GM21423 (cell line): ENCODE data around the gene PTPN14.
"Not testable (repeated sequence)": the region's sequence is repeated elsewhere in the genome, so short reads cannot be mapped to it uniquely, and the experiment has no call there.

Experiments used
- ATAC-seq: cut with Tn5 transposase; IDR thresholded peaks from one replicate; pipeline ENCODE4 v1.9.1; 2021; ENCODE audit warnings: mild to moderate bottlenecking, moderate library complexity; ENCODE audit not compliant: unreplicated experiment

The PTPN14 gene

GRCh38 chr1:214513394-214513793 lies 38.0 kb downstream of the PTPN14 start:
- ATAC-seq = no peak

- no peak for ATAC-seq
Measured at GRCh38 chr1:214511639-214511998, 39.8 kb downstream of the PTPN14 start.

- no peak for ATAC-seq
Measured at GRCh38 chr1:214510914-214511638, 40.3 kb downstream of the PTPN14 start.

GRCh38 chr1:214510477-214510876 lies 40.9 kb downstream of the PTPN14 start:
- no peak for ATAC-seq

- ATAC-seq = not testable (repeated sequence)
Measured at GRCh38 chr1:214509622-214510021, 41.8 kb downstream of the PTPN14 start.

DNA sequence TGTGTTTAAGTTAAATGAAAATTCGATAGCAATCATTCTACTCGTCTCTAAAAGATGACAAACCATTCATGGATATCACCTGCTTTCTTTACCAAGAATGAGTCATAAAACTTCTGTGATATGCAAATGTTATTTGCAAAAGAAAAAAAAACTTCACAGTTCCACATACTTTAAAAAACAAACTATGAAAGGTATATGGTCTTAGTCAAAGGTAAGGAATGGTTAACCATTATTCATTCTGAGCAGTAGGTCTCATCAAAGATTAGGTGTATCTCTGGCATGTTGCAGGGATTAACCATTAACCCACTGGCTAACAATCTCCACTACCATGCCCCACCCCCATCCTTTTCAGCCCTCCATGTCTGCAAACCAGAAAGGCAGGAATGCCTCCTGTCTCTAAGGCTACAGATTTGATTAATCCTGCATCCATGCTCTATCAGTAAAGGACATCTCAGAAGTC lies 44.4 kb downstream of the PTPN14 start:
- peak; percentile 68 for ATAC-seq

DNA sequence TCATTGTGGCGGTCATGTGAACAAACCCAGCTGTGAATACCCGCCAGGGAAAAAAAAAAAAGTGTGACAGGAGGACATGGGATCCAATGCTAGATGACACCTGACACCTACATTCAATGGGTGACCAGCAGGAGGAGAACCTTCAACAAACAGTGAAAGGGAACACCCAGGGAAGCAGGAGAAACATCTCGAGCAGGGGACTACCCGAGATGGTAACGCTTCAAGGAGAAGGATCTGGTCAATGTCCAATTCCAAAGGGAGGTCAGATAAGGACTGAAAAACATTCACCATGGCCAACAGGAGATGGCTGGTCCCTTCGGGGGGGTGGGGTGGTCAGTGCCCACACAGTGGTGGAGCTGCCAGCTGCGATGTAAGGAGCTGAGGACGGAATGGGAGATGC lies 46.3 kb downstream of the PTPN14 start:
- no peak for ATAC-seq

GRCh38 chr1:214504330-214504729 lies 47.1 kb downstream of the PTPN14 start:
- ATAC-seq = no peak

DNA sequence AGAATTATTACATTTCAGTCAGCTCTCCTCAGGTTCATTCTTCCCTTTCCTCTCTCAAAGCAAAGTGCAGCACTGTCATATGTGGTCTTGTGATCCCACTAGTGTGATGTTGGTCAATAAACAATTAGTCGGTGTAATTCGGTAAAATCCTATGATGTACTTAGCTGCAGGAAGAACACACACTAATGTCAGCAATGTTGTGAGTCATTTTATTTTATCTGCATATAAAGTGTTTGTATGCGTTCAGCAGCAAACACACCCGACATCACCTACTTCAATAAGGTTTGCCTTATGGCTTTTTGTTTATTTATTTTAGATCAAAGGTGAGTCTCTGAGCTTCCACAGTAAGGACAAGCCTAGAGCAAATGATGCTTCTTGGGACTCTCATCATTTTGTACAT lies 47.8 kb downstream of the PTPN14 start:
- ATAC-seq = no peak

DNA sequence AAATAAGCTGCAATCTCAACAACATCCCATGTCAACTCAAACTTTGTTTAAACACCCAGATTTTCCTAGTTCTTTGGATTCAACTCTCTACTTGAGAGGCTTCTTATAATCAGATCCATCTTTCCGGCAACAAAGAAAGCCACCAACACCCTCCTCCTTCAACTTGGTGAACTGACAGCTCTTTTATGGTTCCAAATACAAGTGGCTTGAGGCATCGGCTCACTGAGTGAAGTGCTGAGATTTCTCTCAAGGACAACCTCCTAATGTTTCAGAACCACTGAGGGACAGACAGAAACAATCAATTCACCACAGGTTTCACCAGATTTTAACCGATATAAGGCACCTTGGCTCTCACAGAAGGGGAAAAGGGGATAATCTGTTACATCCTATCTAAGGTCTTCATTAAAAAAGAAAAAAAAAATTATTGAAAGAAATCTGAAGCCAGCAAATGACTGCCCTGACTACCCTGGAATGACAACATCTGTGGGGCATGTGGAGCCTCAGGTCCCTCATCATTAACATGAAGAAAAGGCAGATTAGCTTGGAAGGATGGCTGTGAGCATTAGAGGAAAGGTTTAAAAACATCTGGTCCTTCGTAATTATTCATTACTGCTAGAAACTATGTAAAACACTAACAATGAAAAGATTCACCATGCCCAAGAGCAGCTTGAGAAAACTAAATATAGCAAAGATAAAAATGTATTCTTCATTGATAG lies 50.9 kb downstream of the PTPN14 start:
- ATAC-seq = no peak

- no peak for ATAC-seq
Measured at GRCh38 chr1:214499732-214500131, 51.7 kb downstream of the PTPN14 start.

DNA sequence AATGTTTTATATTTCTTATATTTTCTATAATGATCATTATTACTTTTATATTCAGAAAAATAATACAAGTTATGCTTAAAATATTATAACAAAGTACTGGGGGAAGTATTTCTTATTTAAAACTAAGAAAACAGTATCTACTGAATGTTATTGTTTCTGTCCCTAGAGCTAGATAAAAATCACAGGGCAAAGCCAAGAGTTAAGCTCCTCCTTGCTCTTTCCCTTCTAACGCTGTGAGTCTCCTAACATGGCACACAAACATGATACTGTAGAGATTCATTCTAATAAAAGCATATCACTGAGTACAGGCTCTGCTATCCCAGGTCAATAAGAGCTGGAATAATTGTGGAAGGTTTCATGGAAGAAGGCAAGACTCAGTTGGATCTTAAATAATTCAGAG lies 53.4 kb downstream of the PTPN14 start:
- no peak for ATAC-seq

DNA sequence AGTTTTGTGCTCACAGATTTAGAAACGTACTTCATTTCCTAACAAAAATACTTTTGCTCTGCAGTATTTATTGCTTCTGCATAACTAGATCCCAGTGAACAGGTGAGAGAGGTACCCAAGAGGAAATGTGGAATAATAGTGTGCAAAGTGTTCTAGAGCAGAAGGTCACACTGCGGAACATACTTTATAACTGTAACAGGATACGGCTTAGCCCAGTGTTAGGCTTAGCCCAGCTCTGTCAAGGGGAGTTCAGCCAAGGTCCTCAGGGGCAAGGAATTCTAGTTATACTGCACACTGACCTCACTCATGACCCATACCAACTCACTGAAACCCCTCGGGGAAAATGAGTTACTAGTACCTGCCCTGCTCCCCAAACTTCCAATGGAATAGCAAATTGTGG lies 55.3 kb downstream of the PTPN14 start:
- ATAC-seq = no peak

DNA sequence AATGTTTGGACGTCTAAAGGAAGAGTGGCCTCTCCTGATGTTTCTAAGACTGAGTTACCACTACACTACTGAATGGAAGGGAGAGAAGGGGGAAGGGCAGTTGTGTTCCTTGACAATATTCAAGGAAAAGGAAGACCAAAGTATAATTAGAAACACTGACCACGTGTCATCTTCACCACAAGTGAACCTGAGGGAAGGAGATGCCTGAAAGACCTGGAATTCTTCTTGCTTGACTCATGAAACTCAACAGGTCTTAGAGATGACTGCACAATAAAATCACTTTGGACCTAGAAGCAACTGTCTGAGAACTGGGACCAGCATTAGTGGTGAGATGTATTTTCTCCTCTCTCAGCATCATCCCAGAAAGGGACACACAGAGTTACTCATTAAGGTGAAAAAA lies 56.7 kb downstream of the PTPN14 start:
- ATAC-seq = no peak

- ATAC-seq = not testable (repeated sequence)
Measured at GRCh38 chr1:214494179-214494578, 57.2 kb downstream of the PTPN14 start.

- ATAC-seq = no peak
Measured at GRCh38 chr1:214493126-214493796, 58.1 kb downstream of the PTPN14 start.

GRCh38 chr1:214492401-214493075 lies 58.9 kb downstream of the PTPN14 start:
- ATAC-seq = no peak

GRCh38 chr1:214491468-214492146 lies 59.8 kb downstream of the PTPN14 start:
- no peak for ATAC-seq

GRCh38 chr1:214485151-214485550 lies 66.3 kb downstream of the PTPN14 start:
- ATAC-seq = no peak

- ATAC-seq = not testable (repeated sequence)
Measured at GRCh38 chr1:214483180-214483579, 68.2 kb downstream of the PTPN14 start.
